Measurements from ENCODE around the gene RAVER2.
"Not testable (repeated sequence)": the region's sequence is repeated elsewhere in the genome, so short reads cannot be mapped to it uniquely, and the experiment has no call there.

The RAVER2 gene

DNA sequence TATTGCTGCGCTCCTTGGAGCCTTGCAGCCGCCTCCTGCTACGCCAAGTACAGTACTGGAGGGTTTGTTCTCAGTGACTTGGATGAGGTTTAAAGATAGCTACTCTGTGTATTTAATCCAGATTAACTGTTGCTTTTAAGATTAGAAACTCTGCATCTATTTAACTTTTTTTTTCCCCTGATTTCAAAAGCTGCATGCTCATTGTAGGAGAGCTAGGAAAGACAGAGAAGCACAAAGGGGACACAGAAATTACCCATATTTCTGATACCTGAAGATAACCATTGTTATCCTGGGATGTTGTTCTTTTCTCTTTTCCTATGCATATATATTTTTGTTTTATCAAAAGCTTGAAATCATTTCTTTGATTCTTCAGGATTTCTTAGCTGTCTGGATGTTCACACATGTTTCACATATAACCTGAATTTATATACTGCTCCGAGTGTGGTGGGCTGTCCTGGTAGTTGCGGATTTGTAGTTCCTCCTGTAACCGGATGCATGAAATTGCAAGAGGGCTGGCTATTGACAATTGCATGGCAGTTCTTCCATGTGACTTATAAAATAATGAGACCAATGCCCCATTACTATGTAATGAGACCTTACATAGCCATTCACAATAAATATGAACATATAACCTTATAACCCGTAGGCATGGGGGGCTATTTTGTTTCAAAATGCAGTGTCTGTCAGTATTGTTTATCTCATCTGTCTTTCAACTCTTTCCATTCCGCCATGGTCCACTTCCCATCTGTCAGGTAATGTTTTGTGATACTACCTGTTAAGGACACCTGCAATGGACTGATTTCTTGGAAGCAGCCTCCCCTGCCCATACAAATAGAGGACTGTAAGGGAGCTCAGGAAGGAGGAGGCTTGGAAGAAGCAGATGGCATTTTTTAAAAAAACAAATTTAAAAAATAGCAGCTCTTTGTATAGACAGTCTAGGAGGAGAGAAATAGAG, 1.4 kb downstream of the RAVER2 start:
- no peak for DNase-seq (ENCODE audit: low read depth in 4 of 4, low spot score in 1 of 4)

DNA sequence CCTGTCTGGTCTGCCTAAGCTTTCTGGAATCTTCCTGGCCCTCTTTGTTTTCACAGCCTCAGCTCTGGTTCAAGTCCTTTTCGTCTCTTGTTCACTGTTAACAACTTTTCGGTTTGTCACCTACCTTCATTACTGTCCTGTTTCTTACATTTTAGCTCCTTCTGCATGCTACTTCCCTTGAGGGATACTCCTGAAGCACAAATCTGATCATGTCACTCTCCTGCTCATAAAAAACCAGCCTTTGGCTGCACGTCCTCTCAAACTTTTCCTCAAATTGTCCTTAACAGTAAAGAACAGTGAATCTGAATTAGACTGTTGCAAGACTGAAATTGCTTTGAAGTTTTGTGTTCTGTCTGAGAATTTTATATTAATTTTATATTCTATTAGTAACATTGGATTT, 3.3 kb downstream of the RAVER2 start:
- DNase-seq (ENCODE audit: low read depth in 4 of 4, low spot score in 1 of 4), result no peak

DNA sequence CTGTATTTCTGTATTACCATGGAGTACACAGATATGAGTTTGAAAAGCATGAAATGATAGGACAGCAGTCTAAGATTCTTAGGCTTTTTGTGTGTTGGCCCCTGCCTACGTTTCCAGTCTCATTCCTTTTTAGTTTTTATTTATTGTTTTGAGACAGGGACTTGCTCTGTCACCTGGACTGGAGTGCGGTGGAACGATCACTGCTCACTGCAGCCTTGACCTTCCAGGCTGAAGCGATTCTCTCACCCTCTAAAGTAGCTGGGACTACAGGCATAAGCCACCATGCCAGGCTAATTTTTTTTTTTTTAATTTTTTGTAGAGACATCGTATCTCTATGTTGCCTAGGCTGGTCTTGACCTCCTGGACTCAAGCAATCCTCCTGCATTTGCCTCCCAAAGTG, 3.8 kb downstream of the RAVER2 start:
- no peak for DNase-seq (ENCODE audit: low read depth in 4 of 4, low spot score in 1 of 4)

DNA sequence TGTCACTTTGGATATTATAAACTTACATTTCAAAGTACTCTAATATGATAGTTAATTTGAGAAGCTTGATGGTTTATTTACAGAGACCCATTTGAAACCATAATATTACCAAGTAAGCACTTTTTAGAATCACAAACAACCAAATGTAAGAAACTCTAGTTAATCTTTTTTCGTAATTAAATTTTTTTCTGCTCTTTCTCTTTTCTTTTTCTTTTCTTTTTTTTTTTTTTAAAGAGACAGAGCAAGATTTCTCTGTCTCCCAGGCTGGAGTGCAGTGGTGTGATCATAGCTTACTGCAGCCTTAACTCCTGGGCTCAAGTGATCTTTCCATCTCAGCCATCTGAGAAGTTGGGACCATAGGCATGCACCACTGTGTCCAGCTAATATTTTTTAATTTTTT, 5.2 kb downstream of the RAVER2 start:
- no peak for DNase-seq (ENCODE audit: low read depth in 4 of 4, low spot score in 1 of 4)

DNA sequence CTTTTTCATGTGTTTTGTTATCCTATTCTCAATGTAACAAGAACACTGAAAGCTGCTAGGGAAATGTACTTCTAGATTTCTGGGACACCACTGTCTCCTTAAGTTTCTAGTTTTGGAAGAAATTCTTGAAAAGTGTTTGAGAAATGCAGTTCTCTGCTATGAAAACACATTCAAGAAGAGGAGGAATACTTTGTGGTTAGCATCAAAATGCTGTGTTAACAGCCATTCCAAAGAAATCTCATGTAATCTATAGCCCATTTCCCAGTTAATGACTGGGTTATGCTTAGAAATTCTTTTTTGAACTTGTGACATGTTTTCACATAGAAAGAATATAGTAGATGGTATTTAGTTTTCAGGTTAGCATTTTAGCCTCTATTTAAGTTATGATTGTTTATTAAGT, 6.0 kb downstream of the RAVER2 start:
- no peak for DNase-seq (ENCODE audit: low read depth in 4 of 4, low spot score in 1 of 4)

DNA sequence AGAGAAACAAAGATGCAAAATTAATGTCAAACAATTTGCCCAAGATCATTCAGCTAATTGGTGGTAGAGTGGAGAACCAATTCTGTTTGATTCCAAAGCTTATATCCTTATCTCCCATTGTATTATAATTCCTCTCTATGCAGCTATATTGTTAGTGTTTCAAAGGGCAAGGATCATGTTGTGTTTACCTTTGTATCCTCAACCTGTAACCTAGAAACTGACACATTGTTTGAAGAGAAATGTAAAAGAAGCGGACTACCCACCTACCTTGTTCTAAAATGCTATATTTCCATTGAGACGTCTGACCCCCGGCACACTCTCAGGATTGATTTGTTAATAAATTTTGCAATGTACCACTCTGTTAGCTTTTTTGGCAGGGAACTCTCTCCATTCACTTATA, 9.3 kb downstream of the RAVER2 start:
- no peak for DNase-seq (ENCODE audit: low read depth in 4 of 4, low spot score in 1 of 4)

DNA sequence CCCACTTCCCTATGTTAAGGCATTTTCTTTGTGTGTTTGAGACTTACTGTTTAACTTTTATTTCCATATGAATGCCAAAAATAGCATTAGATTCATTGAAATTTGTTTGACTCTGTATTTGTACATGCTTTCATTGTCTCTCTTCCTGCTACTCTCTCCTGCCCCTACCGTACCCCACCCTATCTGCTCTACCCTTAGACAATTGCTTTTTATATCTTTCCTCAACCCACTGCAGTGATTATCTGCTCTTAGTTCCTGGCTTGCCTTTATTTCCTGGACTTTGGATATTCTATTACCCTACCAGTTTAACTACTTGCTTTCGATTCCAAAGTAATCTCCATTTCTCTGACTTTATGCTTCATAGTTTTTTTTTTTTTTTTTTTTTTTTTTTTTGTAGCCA, 10.5 kb downstream of the RAVER2 start:
- no peak for DNase-seq (ENCODE audit: low read depth in 4 of 4, low spot score in 1 of 4)

DNA sequence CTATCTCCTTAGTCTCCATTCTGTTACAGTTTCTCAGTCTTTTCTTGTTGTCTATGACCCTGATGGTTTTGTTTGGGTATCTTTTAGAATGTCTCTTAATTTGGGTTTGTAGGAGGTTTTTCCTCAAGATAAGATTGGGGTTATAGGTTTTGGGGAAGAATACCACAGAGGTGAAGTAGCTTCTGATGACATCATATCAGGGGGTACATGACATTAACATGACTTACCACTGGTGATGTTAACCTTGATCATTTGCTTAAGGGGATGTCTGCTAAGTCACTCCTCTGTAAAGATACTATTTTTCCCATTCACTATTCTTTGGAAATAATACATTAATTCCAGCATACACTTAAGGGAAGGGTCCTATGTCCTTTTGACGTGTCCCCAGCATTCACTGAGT, 11.9 kb downstream of the RAVER2 start:
- no peak for DNase-seq (ENCODE audit: low read depth in 4 of 4, low spot score in 1 of 4)

DNA sequence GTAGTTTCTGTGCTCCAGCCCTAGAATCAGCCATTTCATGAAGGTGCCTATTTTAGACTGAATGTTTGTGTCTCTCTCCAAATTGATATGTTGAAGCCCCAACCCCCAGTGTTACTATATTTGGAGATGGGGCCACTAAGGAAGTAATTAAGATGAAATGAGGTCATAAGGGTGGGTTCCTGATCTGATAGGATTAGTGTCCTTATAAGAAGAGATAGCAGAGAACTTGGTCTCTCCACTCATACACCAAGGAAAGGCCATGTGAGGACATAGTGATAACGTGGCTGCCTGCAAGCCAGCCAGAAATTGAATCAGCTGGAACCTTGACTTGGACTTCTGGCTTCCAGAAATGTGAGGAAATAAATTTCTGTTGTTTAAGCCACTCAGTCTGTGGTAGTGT, 12.3 kb downstream of the RAVER2 start:
- no peak for DNase-seq (ENCODE audit: low read depth in 4 of 4, low spot score in 1 of 4)

DNA sequence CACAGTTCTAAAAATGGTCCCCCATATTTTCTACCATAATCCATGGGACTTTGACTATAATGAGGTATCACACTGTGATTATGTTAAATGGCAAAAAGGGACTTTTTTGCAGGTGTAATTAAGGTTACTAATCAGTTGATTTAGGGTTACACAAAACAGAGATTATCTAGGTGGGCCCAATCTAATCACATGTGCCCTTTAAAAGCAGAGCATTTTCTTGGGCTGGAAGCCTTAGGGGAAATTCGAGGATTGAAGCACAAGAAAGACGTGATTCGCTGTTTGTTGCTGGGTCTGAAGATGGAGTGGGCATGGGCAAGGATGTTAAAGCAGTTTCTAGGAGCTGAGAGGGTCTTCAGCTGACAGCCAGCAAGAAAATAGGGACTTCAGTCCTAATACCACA, 13.4 kb downstream of the RAVER2 start:
- DNase-seq (ENCODE audit: low read depth in 4 of 4, low spot score in 1 of 4), result no peak

DNA sequence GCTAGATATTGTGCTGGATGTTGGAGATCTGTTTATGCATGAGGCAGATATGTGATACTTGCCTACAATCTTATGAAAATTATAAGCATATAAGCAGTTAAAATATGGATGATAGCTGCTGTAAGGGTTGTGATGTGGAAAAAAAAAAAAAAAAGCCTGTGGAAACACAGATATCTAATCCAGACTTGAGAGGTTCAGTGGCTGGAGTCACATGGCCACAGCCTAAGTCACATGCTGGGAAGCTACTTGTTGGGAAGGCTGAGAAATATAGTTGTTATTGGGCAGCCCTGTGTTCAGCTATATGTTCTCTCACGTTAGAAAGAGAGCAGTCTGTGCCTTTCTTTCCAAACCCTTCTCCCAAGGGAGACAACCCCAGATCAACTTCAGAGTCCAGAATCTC, 15.1 kb downstream of the RAVER2 start:
- no peak for DNase-seq (ENCODE audit: low read depth in 4 of 4, low spot score in 1 of 4)

DNA sequence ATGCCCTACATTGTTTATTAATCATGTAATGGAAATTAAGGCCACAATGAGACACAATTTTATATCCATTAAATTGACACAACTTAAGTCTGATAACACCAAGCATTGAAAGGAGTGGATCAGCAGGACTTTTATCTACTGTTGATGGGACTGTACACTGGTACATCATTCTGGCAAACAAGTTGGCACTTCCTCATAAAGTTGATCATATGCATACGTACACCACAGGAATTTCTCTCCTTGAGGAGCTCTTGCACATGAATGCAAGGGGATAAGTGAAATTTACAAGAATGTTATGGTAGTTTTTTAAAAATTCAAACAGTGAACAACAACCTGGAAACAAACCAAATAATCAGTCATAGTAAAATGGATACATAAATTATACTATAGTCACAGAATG, 20.1 kb downstream of the RAVER2 start:
- DNase-seq (ENCODE audit: low read depth in 4 of 4, low spot score in 1 of 4), result no peak

DNA sequence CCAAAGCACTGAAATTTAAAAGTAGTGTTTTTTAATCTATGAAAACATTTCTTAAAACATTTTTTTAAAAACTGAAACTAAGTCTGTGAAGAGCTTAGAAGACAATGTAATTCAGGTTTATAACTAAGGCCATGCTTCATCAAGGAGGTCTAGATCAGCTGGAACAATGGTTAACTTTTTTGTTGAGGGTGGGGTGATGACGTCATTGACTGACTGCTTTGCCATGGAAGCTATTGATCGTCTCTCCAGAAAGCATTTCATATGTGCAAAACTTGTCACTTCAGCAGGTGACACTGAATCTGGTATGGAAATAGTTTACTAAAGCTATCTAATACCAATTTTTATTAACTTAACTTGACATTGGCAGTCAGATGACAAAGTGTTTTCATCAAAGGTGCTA, 21.0 kb downstream of the RAVER2 start:
- no peak for DNase-seq (ENCODE audit: low read depth in 4 of 4, low spot score in 1 of 4)

DNA sequence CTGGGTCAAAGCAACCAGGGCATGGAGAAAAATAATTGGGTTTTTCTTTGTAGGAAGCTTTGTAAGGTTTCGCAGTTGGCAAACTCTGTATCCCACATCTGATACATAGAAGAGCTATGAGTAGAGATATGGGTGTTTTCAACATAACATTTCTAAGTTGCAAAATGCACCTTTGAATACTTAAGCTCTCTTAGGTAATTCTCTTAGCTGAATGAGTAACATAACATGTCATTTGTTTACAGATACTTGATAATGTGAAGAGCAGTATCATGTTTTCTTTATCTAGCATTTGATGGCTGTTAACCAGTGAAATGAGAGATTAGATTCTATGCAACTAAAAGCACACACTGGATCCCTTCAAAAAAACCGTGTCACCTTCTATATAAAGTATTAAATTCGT, 21.6 kb downstream of the RAVER2 start:
- DNase-seq (ENCODE audit: low read depth in 4 of 4, low spot score in 1 of 4), result no peak

DNA sequence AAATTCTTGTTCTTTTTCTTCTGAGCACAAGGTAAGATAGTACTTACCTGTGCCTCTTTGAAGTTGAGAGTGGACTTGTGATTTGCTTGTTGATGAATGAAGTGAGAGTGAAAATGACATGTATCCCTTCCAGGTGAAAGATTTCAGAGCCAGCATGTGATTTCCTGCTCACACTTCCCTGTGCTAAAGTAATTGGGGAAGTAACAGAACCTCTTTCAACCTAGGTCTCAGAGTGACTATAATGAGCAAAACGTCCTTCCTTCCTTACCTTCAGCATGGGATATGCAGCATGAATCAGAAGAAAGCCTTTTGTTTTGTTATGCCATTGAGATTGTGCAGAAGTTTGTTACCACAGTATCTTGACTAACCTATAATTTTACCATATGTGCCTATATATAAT, 24.6 kb downstream of the RAVER2 start:
- no peak for DNase-seq (ENCODE audit: low read depth in 4 of 4, low spot score in 1 of 4)

DNA sequence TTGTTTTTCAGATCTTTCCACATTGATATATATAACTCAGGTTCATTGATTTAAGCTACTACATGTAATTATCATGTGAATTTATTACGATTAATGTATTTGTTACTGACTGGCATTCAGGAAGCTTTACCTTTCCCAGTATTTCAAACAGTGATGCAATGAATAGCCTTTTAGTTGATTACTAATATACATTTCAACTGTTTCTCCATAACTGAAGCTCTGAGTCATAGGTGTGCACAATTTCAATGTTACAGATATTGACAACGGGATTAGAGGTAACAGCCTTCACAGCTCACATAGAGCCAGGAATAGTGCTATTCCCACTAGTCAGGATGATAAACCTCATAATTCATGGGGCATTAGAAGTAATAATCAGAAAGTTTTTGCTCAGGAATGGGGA, 25.1 kb downstream of the RAVER2 start:
- DNase-seq (ENCODE audit: low read depth in 4 of 4, low spot score in 1 of 4), result no peak

DNA sequence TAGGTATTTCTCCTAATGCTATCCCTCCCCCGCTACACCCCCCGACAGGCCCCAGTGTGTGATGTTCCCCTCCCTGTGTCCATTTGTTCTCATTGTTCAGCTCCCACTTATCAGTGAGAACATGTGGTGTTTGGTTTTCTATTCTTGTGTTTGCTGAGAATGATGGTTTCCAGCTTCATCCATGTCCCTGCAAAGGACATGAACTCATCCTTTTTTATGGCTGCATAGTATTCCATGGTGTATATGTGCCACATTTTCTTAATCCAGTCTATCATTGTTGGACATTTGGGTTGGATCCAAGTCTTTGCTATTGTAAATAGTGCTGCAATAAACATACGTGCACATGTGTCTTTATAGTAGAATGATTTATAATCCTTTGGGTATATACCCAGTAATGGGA, 28.4 kb downstream of the RAVER2 start:
- not testable (repeated sequence) for DNase-seq (ENCODE audit: low read depth in 4 of 4, low spot score in 1 of 4)

DNA sequence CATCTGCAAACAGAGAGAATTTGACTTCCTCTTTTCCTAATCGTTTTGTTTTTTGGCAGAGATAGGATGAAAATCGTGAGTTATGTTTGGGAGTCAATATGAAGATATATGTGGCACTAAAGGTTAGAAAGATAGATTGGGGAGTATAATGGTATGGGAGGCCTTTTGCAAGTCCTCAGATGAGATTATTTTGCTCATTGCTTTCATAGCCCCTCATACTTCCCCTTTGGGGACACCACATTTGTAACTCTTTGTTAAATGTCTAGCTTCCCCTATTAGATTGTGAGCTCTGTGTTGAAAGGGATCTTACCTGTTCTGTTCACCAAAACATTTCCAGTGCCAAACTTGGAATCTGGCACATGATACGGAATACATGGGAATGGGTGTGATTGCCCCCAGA, 30.2 kb downstream of the RAVER2 start:
- DNase-seq (ENCODE audit: low read depth in 4 of 4, low spot score in 1 of 4), result no peak

DNA sequence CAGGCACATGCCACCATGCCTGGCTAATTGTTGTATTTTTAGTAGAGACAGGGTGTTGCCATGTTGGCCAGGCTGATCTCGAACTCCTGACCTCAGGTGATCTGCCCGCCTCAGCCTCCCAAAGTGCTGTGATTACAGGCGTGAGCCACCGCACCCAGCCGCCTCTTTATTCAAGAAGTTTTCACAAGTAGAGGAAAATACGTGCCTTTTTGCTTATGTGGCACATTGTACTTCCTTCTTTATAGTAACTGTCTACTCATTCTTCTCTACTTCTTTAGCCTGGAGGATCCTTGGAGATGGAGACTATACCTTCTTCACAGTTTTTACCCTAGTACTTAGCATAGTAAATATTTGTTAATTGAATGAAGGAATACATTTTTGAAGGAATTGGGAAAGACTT, 37.2 kb downstream of the RAVER2 start:
- not testable (repeated sequence) for DNase-seq (ENCODE audit: low read depth in 4 of 4, low spot score in 1 of 4)

DNA sequence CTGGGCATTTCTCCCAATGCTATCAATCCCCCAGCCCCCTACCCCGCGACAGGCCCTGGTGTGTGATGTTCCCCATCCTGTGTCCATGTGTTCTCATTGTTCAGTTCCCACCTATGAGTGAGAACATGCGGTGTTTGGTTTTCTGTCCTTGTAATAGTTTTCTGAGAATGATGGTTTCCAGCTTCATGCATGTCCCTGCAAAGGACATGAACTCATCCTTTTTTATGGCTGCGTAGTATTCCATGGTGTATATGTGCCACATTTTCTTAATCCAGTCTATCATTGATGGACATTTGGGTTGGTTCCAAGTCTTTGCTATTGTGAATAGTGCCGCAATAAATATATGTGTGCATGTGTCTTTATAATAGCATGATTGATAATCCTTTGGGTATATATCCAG, 38.0 kb downstream of the RAVER2 start:
- not testable (repeated sequence) for DNase-seq (ENCODE audit: low read depth in 4 of 4, low spot score in 1 of 4)

DNA sequence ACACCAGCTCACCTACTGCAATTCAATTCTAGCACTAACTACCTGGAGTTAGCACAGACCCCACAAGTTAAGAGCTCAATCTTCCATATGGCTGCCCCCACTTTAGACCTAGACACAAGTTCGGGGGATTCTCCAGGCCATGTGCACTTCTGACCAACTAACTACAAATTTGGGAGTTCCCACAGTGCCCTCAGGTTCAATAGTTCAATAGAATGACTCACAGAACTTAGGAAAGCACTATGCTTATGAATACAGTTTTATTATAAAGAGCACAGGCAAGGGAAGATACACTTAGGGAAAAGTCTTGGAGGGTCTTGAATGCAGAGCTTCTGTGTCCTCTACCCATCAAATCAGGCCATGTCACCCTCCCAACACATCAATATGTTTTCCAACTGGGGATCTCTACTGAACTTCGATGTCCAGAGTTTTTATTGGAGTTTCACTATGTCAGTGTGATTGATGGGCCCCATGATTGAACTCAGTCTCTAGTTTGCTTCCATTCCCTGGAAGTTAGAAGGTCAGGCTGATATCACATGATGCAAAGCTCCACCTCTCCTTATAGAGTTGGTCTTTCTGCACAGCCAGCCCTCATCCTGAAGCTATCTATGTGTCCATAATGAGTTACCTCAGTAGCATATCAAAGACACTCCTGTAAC, 46.1 kb downstream of the RAVER2 start:
- DNase-seq (ENCODE audit: low read depth in 4 of 4, low spot score in 1 of 4), result no peak

DNA sequence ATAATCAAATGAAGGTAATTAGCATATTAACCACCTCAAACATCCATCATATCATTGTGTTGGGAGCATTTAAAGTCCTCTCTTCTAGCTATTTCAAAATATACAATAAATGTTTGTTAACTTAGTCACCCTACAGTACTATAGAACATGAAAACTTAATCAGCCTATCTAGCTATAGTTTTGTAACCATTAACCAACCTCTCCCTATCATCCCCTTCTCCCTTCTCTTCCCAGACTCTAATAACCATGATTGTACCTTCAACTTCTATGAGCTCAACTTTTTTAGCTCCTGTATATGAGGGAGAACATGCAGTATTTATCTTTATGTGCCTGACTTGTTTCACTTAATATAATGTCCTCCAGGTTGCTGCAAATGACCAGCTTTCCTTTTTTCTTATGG, 54.0 kb downstream of the RAVER2 start:
- no peak for DNase-seq (ENCODE audit: low read depth in 4 of 4, low spot score in 1 of 4)

Data from stimulated activated CD4-positive, alpha-beta T cell treated with anti-CD3 and anti-CD28 coated beads, Interleukin-1b, Interleukin-23, amount 100 ng/mL, for 24 hours (primary cell).